ENCODE measurements around the gene TGM5. TPM values are rescaled to one million over a fixed set of nuclear protein-coding genes. Genes with fewer than 3 reads are reported as not detected.
"Not testable (repeated sequence)": the region's sequence is repeated elsewhere in the genome, so short reads cannot be mapped to it uniquely, and the experiment has no call there.

The TGM5 gene
- total RNA-seq, 1 donor from 2014 or later, result 4.1 TPM

DNA sequence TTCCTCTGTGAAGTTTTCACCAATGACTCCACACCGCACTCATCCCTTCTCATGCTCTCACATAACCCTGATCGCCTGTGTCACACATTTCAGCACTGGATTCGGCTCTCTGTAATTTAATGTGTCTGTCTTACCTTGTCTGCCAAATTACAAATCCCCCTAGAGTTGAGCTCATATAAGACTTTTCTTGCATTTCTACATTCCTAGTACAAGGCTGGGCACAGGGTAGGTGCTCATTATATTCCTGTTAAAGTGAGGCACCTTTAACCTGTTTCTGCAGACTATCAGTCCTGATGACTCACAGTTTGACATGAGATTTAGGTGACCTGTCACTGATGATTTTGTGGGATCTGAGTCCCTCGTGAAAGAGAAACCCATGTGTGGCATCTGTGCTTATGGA is 22.6 kb downstream of the TGM5 start:
- DNase-seq, result no peak

DNA sequence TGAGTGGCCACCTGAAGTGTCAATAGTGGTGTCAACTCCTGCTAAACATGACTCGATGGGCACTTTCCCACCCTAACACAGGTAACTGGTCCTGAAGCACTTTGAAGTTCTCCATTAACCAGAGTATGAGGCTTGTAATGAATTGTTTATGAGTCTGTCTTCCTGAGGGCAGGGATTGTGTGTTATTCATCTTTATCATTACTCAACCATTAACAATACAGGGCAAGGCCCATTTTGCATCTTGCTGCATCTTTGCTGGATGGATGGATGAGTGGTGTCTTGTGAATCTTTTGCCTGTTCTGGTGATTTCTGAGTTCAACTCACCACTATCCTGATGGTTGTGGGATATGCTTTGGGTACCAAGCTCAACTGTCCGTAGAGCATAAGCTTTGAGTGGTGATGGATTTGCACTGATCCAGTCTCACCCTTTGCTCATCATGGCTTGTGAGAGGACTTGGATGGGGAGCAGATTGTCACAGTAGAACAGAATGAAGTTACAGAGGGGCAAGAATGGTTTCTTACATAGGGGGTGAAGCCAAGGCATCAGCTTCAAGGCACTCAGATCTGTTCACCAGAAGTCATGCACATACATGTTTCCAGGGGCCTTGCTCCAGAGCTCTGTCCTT is 23.6 kb downstream of the TGM5 start:
- no peak for DNase-seq

DNA sequence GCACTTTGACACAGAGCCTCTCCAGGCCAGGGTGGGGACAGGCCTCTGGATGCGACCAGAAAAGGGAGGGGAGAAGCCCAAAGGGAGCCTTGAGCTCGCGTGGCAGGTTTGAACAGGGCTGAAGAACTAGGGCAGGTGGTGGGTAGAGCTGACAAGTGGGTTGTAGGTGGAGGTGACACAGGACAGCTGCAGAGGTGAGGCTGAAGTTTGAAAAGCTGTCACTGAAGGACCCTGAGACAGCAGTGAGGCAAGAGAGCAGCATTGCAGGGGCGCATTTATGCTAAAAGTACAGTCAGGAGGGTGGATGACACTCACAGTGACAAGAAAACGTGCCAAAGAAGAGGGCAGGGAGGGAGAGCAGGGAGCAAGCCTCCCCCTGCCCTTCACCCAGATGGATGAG is 24.1 kb downstream of the TGM5 start:
- DNase-seq, result no peak

DNA sequence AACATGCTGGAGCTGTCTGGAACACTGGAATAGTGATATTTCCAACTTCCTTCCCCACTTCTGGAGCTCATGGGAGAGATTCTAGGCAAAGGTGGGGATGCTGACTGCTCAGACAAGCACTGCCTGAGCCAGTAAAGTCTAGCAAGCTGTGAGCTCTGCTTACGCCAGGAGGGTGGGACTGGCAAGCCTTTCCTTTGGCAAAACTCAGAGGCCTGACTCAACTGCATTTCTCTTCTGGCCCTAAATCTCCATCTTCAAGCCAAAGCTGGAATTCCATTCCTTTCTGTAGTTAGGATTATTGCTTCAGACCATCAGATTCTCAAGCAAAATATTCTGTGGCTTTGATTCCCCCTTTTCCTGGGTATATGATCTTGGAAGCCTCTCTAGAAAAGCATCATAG is 25.6 kb downstream of the TGM5 start:
- peak; percentile 76 for DNase-seq

DNA sequence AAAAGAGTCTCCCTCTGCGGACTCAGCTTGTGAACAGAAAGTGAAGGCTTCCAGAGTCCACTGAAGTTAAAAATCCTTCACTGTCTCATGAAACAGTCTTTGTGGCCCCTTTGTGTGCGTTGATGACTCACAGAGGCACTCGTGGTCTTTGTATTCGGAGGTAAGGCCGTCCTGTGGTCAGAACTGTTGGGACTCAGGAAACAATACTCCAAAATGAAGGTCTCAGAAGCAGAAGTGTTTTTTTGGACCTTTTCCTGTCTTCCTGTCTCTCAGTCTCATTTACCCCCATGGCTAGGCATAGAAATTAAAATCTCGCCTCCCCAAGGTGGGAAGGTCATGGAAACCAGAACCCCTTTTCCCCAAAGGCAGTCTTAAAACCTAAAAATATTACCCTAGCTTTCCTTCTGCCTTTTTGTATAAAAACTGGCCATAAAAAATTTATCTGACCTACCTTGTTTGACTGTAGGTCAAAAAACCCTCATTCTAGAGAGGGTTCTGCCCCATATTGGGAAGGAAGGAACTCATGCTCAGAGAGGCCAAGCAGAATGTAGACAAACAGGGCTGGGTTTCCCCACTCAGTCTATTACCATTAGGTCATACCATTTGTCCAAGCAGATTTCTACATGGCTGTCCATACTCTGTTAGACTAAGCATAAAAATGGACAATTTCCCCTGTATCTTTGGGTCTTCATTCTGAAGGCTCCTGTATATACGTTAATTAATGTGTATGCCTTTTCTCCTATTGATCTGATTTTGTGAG is 26.8 kb downstream of the TGM5 start:
- no peak for DNase-seq

DNA sequence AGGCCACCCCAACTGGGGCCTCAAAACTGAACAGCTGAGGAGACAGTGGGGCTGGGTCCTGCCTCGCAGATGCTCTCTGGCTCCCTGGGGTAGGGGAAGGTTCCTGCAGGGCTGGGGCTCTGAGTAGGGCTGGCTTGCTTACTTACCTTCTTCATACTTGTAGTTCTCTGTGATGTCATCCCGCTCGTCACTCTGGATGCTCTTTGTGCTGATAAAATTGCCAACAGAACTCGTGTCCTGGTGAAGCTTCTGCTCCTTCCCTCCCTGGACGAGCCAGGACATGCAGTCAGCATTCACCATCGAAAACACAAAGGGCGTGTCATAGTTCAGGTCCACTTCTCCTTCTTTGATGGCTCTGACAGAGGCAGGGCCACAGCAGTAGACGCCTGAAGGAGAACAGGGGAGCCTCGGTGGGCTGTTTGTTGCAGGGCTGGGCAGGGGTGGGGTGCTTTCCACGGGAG is 28.0 kb downstream of the TGM5 start:
- DNase-seq, result no peak

DNA sequence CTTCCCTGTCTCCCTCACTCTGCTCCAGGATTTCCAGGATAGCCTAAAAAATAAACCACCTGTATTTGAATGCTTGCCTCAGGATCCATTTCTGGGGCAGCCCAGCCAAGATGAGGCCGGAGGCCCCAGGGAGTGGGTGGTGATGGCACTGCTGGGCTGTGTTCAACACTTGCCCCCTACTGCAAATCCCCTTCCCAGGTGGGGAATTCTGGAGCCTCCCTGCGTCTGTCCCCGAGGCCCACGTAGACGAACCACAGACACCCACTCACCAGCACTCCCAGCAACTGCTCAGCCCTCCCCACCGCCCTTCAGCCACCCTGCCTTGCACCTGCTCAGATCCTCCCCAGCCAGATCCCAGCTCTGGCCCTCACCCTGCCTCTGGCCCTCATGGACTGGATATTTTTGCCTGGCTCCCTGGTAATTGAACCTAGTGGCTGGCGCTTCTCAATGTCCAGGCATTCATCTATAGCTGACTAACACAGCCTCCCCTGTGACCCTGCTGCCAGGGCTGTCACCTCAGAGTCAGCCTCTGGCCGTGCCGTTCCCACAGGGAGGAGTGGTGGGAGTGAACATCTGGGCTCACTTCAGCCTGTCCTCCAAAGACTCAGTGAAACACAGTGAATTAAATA is 28.8 kb downstream of the TGM5 start:
- no peak for DNase-seq

DNA sequence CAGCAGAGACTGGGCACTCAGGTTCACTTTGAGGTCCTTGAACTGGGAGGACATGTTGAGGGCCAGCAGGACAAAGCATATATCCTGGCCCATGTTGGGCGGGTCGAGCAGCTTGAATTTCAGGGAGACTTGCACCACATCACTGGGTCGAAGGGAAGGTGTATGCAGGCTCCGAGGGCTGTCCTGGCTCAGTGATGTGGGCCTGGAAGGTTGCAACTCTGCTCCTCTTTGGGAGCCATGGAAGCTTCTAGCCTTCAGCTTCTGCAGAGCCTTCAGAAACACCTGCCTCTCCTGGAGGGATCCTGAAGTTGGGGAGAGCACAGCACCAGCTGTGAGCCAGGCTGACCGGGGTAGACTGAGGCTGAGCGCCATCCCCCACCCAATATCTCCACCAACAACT is 31.2 kb downstream of the TGM5 start:
- DNase-seq, result no peak

DNA sequence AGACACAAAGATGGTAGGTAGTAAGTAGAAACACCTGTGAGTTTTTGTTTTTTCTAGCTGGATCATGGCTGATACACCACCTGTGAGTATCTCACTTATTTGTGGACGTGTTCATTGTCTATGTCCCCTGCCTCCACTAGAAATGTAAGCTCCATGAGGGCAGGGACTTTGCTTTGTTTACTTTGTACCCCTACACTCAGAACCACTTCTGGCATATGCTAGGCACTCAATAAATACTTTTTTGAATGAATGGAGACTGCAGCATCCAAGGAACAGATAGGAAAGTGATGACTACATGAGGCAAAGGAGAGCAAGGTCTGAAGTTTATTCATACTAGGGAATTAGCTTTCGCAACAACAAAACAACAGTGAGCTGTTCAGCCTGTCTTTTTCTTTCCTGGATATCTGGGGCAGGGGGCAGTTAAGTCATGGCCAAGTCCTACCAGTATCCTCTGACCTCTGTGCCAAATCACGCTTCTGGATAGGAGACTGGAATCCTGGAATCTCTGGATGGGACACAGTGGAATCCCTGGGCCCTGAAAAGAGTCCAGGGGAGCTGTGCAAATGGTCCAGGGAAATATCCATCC is 34.3 kb downstream of the TGM5 start:
- no peak for DNase-seq

DNA sequence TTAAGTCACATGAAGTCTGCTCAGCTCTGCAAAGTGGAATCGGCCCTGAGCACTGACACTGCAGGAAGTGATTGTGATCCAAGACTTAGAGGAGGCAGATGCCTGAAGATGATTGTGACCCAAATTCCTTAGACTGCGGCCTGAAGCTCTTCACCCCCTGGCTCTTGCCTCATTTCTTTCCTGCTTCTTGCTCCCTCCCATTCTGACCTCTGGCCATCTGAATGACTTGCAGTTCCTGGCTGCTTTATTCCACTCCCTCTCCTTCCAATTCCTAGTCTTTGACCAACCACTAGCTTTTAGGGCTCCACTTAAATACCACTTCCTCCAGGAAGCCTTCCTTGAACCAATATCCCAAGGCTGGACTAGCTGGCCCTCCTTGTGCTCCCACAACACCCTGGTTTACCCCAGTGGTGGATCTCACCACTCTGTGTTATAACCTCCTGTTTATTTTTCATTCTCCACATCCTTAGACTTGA is 36.0 kb downstream of the TGM5 start:
- no peak for DNase-seq

DNA sequence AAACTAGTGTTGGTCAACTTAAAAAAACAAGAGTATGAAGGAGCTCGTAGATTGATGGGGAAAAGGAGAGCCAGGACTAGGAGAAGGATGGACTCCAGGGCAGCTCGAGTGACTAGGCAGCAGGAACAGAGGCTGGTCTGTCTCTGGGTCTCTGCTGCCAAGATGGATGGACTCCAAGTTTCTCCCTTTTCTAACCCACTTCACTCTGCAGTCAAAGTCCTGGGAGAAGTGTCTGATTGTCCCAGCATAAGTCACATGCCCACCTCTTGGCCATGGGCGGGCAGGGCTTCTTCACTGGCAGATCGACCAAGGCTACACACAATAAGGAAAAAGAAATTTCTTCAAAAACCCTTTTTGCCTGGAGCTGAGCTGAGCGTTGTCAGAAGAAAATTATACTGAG is 36.8 kb downstream of the TGM5 start:
- DNase-seq, result no peak

DNA sequence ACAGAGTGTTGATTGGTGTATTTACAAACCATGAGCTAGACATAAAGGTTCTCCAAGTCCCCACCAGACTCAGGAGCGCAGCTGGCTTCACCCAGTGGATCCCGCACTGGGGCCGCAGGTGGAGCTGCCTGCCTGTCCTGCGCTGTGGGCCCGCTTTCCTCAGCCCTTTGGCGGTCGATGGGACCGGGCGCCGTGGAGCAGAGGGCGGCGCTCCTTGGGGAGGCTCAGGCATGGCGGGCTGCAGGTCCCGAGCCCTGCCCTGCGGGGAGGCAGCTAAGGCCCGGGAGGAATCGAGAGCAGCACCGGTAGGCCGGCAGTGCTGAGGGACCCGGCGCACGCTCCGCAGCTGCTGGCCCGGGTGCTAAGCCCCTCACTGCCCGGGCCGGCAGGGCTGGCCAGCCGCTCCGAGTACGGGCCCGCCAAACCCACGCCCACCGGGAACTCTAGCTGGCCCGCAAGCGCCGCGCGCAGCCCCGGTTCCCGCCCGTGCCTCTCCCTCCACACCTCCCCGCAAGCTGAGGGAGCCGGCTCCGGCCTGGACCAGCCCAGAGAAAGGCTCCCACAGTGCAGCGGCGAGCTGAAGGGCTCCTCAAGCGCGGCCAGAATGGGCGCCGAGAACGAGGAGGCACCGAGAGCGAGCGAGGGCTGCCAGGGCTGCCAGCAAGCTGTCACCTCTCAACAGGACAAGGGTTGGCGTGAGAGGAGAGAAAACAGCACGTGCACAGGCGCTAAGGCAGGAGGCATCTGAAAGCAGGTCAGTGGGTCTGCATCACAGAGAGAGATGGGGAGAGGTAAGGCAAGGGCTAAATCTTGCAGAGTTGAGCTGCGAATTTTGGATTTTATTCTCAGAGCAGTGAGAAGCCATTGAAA is 40.1 kb downstream of the TGM5 start:
- DNase-seq, result no peak

DNA sequence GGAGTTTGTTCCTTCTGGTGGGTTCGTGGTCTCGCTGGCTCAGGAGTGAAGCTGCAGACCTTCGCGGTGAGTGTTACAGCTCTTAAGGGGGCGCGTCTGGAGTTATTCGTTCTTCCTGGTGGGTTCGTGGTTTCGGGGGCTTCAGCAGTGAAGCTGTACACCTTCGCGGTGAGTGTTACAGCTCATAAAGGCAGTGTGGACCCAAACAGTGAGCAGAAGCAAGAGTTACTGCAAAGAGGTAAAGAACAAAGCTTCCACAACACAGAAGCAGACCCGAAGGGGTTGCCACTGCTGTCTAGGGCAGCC is 40.8 kb downstream of the TGM5 start:
- DNase-seq, result not testable (repeated sequence)

DNA sequence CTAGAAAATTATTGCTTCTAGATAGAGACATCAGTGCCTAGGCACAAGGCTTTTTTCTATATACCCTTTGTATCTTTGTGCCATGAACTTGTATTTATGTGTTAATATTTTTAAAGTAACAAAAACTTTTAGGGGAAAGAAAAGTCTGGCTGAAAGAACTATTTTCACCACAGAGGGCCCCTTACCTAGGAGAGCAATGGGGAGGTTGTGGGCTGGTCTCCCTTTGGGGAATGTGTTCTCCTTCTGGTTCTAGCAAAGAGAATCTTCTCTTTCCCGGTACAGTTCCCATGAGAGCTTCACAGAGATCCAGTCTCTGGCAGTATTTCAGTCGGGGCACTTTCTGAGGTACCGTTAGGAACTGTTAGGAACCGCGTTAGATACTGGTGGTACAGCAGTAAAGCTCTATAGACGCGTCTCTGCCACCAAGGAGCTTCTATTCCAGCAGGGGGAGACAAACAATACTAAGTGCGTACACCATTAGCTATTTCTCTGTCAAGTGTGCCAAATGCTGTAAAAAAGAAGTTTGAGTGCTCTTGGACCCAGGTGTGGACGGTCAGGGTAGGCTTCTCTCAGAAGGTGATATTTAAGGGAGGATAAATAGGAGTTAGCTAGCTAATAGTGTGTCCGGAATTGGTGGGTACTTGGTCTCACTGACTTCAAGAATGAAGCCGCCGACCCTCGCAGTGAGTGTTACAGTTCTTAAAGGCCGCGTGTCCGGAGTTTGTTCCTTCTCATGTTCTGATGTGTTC is 41.4 kb downstream of the TGM5 start:
- DNase-seq, result peak; percentile 15

DNA sequence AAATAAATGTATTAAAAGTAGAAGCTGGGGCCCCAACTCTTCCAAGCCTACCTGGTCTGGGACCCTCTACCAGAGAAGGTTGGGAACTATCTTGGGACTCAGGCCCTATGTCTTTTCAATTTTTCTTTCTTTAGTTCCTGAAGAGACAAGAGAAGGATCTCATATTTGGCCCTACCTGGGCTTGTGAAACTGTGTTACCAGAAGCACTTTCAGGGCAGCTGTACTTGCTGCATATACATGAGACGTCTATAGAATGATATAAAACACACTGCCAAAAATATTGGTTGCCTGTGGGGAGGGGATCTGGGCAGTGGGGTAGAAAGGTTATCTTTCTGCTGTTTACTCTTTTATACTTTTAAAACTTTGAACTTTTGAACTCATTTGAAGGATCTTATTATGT is 45.3 kb downstream of the TGM5 start:
- no peak for DNase-seq

DNA sequence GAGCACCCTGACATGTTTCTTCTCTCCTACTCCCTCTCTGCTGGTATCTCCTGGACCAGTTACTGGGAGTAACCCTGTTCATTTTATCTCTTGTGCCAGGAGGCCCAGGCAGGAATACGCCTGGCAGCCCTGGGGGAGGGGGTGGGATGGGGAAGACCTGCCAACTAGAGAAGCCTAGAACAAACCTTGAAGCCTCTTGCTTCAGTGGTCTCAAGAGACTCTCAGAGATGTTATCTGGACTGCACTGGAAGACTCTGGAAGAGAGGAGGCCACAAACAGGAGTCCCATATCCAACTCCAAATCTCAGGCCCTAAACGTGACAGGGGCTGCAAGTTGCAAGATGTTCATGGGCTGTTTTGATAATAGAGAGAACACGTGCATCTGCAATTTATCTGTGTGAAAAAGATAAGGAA is 45.7 kb downstream of the TGM5 start, which contains the start of gene EPB42:
Gene EPB42, minus strand, starts transcription at position 28 of the 413 bp plus-strand sequence. CDS start 193 bp downstream, outside the sequence.
- no peak for DNase-seq

DNA sequence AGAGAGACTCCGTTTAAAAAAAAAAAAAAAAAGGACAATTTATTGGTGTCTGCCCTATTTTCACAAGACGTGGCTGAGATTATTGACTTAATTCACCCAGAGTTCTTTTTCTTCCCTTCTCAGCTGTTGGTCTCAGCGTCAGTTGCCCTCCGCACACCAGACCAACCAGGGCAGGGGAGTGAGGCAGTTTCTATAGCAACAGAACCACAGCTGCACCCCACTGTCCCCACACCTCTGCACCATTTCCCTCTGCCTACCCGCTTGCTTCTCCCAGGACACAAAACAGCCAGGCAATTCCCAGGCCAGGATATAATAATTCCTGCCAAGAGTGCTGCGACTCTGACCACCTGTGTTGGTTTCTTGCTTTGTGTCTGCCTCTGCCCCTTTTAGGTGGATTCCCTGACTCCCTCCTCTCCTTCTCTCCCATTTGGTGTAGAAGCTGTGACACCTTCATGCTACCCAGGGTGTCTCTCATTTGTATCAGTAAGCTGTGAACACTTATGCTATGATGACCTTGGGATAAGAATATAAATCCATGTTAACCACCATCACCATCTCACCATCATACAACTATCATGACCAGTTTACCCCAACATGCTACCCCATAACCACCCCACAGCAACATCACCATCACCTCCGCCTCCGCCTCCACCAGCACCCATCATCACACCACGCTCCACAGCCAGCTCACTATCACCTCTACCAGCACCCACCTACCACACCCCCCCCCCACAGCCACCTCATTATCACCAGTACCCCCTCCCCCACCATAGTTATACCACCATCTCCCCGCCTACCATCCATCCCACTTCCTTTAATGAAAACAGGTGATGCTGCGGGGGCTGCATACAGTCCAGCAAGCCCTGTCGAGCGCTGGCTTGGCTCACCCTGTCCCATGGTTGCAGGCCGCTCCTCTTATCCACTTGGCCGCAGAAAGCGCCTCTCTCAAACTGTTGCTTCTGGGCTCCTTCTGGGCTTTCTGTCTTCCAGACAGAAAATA is 46.5 kb downstream of the TGM5 start:
- no peak for DNase-seq

DNA sequence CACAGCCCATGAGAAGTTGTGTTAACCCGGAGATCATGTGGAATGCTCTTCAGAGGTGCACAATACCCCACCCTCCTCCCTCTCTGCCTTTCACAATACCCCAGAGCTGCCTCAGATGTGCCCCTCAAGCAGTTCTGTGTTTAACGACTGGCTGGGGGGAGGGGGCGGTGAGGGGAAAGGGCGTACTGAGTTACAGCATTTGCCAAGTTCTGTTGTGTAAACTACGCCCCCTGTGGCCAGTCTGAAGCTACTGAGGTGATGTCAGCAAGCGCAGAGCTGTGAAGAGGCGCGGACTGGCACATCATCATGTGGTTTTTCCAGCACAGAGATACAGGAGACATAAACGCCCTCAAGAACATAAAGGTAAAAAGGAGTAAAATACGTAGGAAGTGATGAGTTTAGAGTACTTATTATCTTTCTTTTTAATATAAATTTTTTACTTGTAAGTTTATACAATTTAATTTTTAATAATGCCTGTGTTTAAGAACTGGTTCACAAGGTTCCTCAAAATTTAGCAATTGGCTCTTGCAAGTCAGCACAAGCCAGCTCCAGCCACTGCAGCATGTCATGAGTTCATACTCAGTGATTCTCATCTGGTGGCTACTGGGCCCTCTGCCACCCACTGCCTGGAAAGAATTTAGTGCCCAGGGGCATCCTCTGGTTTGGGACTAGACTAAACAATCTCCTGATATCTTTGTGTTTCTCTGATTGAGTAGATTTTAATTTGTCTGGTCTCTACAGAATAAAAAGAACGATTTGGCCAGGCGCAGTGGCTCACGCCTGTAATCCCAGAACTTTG is 47.6 kb downstream of the TGM5 start:
- DNase-seq, result no peak

DNA sequence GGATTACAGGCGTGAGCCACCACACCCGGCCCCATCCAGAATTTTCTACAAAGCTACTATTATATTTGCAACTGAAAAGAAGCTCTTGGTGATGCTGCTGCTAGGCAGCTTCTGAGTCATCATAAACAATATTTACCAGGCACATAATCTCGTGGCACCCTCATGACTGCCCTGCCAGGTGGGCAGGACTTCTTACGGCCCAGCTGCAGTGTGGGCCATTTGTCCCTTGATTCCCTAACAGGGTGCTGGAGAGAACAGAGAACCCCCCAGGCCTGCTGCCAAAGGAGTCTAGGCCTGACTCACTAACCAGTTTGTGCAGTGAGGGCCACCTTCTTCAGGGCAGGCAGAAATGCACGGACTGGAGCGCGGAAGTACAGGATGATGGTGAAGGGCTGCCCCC is 50.8 kb downstream of the TGM5 start:
- no peak for DNase-seq
